Choroid plexus epithelial cell (primary cell): ENCODE measurements around the gene ESPNL.

ENCODE experiments used
- DNase-seq: peaks from one replicate; pipeline ENCODE4 v3.0.0-alpha.2; 2010; ENCODE audit warnings: low read depth
- H3K4me3 ChIP-seq: 2 replicates; pipeline ENCODE4 v1.5.1; 2011; ENCODE audit warnings: low read depth, mild to moderate bottlenecking, control low read depth, low read length, moderate library complexity
- TF ChIP-seq, protein P1 (sequence below): conservative IDR thresholded peaks from 2 replicates; pipeline ENCODE4 v1.5.1; 2011; ENCODE audit warnings: low read depth, mild to moderate bottlenecking, control low read depth, inconsistent platforms, low read length, moderate library complexity

ESPNL gene

DNA sequence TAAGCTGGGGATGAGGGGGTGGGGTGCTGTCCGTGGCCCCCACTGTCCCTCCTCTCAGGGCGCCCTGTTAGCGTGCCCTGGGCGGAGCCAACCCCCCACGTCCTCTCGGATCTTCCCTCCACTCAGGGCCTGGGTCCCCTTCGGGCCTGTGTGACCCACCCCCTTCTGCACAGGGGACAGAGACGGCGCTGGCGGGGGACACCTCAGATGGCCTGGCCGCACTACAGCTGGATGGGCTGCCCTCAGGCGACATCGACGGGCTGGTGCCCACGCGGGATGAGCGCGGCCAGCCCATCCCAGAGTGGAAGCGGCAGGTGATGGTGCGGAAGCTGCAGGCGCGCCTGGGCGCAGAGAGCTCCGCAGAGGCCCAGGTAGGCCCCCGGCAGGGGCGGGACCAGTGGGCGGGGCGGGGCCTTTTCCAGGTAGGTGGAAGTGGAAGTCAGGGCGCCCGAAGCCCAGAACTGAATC lies 28.4 kb downstream of the ESPNL start:
- no peak overlapping the region for H3K4me3 ChIP-seq
- no peak for DNase-seq
- TF ChIP-seq, protein P1, sequence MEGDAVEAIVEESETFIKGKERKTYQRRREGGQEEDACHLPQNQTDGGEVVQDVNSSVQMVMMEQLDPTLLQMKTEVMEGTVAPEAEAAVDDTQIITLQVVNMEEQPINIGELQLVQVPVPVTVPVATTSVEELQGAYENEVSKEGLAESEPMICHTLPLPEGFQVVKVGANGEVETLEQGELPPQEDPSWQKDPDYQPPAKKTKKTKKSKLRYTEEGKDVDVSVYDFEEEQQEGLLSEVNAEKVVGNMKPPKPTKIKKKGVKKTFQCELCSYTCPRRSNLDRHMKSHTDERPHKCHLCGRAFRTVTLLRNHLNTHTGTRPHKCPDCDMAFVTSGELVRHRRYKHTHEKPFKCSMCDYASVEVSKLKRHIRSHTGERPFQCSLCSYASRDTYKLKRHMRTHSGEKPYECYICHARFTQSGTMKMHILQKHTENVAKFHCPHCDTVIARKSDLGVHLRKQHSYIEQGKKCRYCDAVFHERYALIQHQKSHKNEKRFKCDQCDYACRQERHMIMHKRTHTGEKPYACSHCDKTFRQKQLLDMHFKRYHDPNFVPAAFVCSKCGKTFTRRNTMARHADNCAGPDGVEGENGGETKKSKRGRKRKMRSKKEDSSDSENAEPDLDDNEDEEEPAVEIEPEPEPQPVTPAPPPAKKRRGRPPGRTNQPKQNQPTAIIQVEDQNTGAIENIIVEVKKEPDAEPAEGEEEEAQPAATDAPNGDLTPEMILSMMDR, result no peak

DNA sequence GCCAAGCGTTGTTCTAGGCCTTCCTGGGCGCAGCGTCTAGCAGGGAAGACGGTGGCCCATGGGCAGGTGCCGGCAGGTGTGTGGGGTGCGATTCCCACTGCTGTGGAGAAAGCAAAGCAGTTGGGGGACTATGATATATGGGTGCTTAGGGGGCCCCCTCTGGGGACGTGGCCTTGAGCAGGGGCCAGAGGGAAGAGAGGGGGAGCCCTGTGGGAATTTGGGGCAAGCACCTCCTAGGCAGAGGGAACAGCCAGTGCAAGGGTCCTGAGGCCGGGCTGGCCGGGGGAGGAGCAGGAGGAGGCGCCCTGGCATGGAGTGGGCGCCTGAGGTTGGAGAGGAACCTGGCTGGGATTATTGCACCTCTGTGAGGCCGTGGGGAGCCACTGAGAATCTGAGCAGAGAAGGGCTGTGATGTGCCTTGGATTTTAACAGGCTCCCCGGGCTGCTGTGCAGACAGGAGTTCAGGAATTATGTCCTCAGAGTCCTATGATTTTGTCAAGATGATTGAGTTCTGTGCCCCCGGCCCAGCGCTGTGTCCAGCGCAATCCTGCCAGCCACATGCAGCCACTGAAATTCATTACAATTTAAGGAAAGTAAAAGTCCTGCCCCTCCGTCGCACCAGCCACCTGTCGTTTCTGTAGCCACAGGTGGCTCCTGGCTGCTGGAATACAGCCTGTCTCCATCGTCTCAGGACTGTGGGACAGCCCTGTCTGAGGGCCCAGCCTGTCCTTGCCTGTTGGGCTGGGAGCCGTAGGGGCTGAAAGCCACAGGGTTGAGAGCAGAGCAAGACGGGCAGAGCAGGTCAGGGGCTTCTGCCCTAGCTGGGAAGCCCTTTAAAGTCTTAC lies 29.2 kb downstream of the ESPNL start:
- H3K4me3 ChIP-seq, result no peak overlapping the region
- TF ChIP-seq, protein P1, result no peak
- DNase-seq, result no peak

DNA sequence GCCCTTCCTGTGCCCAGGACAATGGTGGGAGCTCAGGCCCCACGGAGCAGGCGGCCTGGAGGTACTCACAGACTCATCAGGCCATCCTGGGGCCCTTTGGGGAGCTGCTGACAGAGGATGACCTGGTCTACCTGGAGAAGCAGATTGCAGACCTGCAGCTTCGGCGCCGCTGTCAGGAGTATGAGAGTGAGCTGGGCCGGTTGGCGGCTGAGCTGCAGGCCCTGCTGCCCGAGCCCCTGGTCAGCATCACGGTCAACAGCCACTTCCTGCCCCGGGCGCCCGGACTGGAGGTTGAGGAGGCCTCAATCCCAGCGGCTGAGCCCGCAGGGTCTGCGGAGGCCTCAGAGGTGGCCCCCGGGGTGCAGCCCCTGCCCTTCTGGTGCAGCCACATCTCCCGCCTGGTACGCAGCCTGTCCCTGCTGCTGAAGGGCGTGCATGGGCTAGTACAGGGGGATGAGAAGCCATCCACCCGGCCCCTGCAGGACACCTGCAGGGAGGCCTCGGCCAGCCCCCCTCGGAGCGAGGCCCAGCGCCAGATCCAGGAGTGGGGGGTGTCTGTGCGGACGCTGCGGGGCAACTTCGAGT lies 30.1 kb downstream of the ESPNL start:
- no peak for DNase-seq
- H3K4me3 ChIP-seq, result no peak overlapping the region
- TF ChIP-seq, protein P1, result no peak

DNA sequence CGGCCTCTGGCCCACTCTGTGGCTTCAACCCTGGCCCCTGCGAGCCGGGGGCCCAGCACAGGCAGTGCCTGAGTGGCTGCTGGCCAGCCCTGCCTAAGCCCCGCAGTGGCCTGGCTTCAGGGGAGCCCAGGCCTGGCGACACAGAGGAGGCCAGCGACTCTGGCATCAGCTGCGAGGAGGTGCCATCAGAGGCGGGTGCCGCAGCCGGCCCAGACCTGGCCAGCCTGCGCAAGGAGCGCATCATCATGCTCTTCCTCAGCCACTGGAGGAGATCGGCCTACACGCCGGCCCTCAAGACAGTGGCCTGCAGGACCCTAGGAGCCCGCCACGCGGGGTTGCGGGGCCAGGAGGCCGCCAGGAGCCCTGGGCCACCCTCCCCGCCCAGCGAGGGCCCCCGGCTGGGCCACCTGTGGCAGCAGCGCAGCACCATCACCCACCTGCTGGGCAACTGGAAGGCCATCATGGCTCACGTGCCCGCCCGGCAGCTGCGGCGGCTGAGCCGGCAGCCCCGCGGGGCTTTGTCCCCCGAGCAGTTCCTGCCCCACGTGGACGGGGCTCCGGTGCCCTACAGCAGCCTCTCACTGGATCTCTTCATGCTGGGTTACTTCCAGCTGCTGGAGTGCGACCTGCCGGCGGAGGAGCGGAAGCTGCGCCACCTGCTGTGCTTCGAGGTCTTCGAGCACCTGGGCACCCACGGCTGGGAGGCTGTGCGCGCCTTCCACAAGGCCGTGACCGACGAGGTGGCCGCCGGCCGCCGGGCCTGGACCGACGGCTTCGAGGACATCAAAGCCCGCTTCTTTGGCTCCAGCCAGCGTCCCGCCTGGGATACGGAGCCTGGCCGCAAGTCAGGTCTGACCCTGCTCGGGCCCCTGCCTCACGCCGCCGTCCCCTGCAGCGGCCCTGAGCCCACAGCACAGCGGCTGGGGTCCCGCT lies 30.8 kb downstream of the ESPNL start:
- H3K4me3 ChIP-seq, result no peak overlapping the region
- no peak for DNase-seq
- TF ChIP-seq, protein P1, result no peak

DNA sequence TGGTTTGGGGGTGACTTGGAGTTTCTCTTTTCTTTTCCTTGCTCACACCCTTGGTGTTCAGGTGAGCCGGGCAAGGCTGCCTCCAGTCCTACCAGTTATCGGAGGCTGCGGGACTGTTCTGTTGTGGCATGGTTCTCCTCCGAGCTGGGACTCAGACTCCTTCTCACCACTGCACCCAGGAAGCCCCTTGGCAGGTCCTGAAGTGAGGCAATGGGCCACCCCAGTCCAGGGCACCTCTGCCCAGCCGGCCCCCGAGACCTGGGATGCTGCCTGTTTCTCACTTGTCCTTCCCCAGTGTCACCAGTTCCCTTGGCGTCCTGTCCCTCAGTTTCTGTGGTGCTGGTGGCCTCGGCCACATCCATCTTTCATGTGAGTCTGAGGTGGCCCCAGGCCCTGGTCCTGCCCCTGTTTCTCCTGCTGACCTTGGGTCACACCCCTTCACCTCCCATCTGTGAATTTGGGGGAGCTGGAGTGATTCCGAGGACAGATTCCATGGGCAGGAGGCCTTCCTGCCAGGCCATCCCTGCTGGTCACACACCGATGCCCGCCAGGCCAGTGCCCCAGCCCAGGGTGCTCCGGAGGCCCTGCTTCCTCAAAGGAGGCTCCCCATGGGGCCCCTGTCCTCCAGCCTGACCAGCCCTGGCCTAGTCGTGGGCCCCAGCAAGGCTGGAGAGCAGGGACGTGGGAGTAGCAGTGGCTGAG lies 31.8 kb downstream of the ESPNL start:
- H3K4me3 ChIP-seq, result no peak overlapping the region
- TF ChIP-seq, protein P1, result no peak

DNA sequence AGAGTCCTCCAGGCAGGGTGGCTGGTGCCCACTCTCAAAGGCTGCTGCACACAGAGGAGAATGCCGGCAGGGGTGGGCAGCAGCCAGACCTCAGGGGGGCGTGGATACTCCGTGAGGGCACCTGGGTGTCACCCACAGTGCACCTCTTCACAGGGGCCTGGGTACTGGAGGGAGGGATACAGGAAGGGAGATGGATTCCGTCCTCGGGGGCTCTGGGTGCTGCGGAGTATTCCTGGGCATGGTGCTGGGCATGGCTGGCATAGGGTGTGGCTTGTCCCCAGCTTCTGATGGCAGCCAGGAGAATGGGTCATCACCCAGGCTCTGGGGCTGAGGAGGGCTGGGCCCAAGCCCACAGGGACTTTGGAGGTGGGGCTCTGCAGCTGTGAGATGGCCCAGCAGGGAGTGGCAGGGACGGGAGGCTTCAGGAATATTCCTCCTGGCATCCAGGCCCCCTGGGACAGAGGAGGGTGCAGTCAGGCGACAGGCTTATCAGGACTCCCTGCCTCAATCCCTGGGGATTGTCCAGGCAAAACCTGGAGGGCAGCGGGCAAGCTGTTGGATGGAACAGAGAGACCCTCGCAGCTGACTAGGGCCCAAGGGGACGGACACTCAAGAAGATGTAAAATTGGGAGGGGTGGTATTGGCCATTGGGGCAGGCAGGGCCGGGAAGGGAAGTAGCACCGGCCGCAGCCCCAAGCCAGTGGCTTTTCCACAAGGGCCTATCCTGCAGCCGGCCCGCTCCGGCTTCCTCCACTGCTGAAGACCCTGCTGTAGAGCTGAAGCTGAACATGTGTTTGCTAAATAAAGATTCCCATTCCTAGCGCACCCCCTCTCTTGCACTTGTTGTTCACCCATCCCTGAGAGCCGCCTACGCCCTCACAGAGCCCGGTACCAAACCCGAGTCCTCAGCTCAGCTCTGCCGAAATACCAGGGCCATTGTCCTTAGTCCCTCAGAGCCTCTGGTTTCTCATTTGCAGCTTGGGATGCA lies 32.6 kb downstream of the ESPNL start:
- H3K4me3 ChIP-seq, result no peak overlapping the region
- TF ChIP-seq, protein P1, result no peak
- no peak for DNase-seq

More for the DNA sequence above, 31.8 kb downstream of the ESPNL start:
- DNase-seq, result no peak
